ENCODE measurements around the gene STRA6.

STRA6 gene

GRCh38 chr15:74227968-74228722 lies 25.6 kb upstream of the STRA6 start:
- peaks cover 2 to 25% (median 19%) of the 10 kb centered on the region in 5 donors for H3K4me1 ChIP-seq (ENCODE audit: control insufficient read depth in 5 of 5, insufficient read depth in 5 of 5, low read length in 5 of 5)
- H3K9ac ChIP-seq (ENCODE audit: low read length in 5 of 5): peak overlapping the region in 1 of 5 donors; percentile 12
- H3K27me3 ChIP-seq (ENCODE audit: control insufficient read depth in 5 of 5, insufficient read depth in 4 of 5, low read length in 5 of 5): peaks cover 0 to 18% (median 4%) of the 10 kb centered on the region in 5 donors
- no peaks in the 10 kb centered on the region for H3K36me3 ChIP-seq (ENCODE audit: control insufficient read depth in 5 of 5, insufficient read depth in 5 of 5, low read length in 5 of 5)
- peak overlapping the region; percentile 61 for H3K27ac ChIP-seq (ENCODE audit: low read depth, low read length)
- peak overlapping the region in 3 of 5 donors; percentile 16 to 32 (median 22) for H3K4me3 ChIP-seq (ENCODE audit: low read depth in 1 of 5, low read length in 5 of 5)
- no peaks in the 10 kb centered on the region for H3K9me3 ChIP-seq (ENCODE audit: control insufficient read depth in 5 of 5, low read length in 5 of 5)

DNA sequence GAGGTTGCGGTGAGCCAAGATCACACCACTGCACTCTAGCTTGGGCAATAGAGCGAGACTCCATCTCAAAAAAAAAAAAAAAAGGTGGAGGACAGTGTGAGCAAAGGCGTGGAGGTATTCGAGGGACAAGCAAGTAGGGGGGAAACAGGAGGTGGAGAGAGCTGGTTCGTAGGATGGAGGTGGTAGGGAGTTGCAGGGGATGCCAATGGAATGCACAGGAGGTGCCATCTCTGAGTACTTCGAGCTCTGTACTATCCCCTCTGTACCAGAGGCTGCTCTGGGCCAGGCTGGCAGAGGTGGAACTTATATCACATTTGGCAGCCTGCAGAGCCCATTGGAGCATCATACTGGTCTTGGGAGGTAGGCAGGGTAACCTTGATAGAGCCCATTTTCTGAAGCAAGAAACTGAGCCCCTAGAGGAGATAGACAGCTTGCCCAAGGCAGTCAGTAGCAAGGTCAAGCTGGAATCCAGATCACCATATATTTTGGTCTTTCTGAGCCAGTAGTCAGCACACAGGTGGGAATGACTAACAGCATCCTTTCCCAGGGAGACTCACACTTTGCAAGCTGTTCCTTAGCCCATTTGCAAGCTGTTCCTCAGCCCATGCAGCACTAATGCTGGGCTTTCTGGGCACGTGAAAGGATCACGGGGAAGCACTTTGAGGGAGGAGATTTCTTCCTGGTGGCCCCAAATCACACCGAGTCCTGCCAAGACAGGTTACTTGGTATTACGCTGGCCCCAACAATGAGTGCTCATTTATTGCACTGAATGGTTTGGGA lies 24.4 kb upstream of the STRA6 start:
- no peak overlapping the region for H3K9ac ChIP-seq (ENCODE audit: low read length in 5 of 5)
- H3K4me1 ChIP-seq (ENCODE audit: control insufficient read depth in 5 of 5, insufficient read depth in 5 of 5, low read length in 5 of 5): peaks cover 2 to 25% (median 19%) of the 10 kb centered on the region in 5 donors
- H3K36me3 ChIP-seq (ENCODE audit: control insufficient read depth in 5 of 5, insufficient read depth in 5 of 5, low read length in 5 of 5): no peaks in the 10 kb centered on the region
- H3K27me3 ChIP-seq (ENCODE audit: control insufficient read depth in 5 of 5, insufficient read depth in 4 of 5, low read length in 5 of 5): peaks cover 3 to 20% (median 8%) of the 10 kb centered on the region in 5 donors
- H3K27ac ChIP-seq (ENCODE audit: low read depth, low read length): no peak overlapping the region
- H3K9me3 ChIP-seq (ENCODE audit: control insufficient read depth in 5 of 5, low read length in 5 of 5): no peaks in the 10 kb centered on the region
- no peak overlapping the region for H3K4me3 ChIP-seq (ENCODE audit: low read depth in 1 of 5, low read length in 5 of 5)

- no peak overlapping the region for H3K4me3 ChIP-seq (ENCODE audit: low read depth in 1 of 5, low read length in 5 of 5)
- no peaks in the 10 kb centered on the region for H3K36me3 ChIP-seq (ENCODE audit: control insufficient read depth in 5 of 5, insufficient read depth in 5 of 5, low read length in 5 of 5)
- no peaks in the 10 kb centered on the region for H3K9me3 ChIP-seq (ENCODE audit: control insufficient read depth in 5 of 5, low read length in 5 of 5)
- peaks cover 8 to 29% (median 16%) of the 10 kb centered on the region in 5 donors for H3K27me3 ChIP-seq (ENCODE audit: control insufficient read depth in 5 of 5, insufficient read depth in 4 of 5, low read length in 5 of 5)
- H3K4me1 ChIP-seq (ENCODE audit: control insufficient read depth in 5 of 5, insufficient read depth in 5 of 5, low read length in 5 of 5): peaks cover 2 to 29% (median 19%) of the 10 kb centered on the region in 5 donors
- H3K27ac ChIP-seq (ENCODE audit: low read depth, low read length): no peak overlapping the region
- no peak overlapping the region for H3K9ac ChIP-seq (ENCODE audit: low read length in 5 of 5)
Measured at GRCh38 chr15:74225928-74226327, 23.3 kb upstream of the STRA6 start.

- Histone ChIP-seq H3K27ac (ENCODE audit: low read depth, low read length) (no peak overlapping the region), H3K27me3 (ENCODE audit: control insufficient read depth in 5 of 5, insufficient read depth in 4 of 5, low read length in 5 of 5) (peaks cover 8 to 34% (median 19%) of the 10 kb centered on the region in 5 donors), H3K36me3 (ENCODE audit: control insufficient read depth in 5 of 5, insufficient read depth in 5 of 5, low read length in 5 of 5) (no peaks in the 10 kb centered on the region), H3K9ac (ENCODE audit: low read length in 5 of 5) (no peak overlapping the region), H3K9me3 (ENCODE audit: control insufficient read depth in 5 of 5, low read length in 5 of 5) (no peaks in the 10 kb centered on the region), H3K4me3 (ENCODE audit: low read depth in 1 of 5, low read length in 5 of 5) (no peak overlapping the region), H3K4me1 (ENCODE audit: control insufficient read depth in 5 of 5, insufficient read depth in 5 of 5, low read length in 5 of 5) (peaks cover 0 to 11% (median 3%) of the 10 kb centered on the region in 5 donors)
Measured at GRCh38 chr15:74222240-74223119, 19.9 kb upstream of the STRA6 start.

GRCh38 chr15:74221399-74222239 lies 19.0 kb upstream of the STRA6 start:
- Histone ChIP-seq H3K4me3 (ENCODE audit: low read depth in 1 of 5, low read length in 5 of 5) (no peak overlapping the region), H3K27ac (ENCODE audit: low read depth, low read length) (no peak overlapping the region), H3K9me3 (ENCODE audit: control insufficient read depth in 5 of 5, low read length in 5 of 5) (no peaks in the 10 kb centered on the region), H3K9ac (ENCODE audit: low read length in 5 of 5) (no peak overlapping the region), H3K27me3 (ENCODE audit: control insufficient read depth in 5 of 5, insufficient read depth in 4 of 5, low read length in 5 of 5) (peaks cover 8 to 34% (median 19%) of the 10 kb centered on the region in 5 donors), H3K36me3 (ENCODE audit: control insufficient read depth in 5 of 5, insufficient read depth in 5 of 5, low read length in 5 of 5) (no peaks in the 10 kb centered on the region), H3K4me1 (ENCODE audit: control insufficient read depth in 5 of 5, insufficient read depth in 5 of 5, low read length in 5 of 5) (peaks cover 0 to 11% (median 0%) of the 10 kb centered on the region in 5 donors)

- Histone ChIP-seq H3K27ac (ENCODE audit: low read depth, low read length) (no peak overlapping the region), H3K27me3 (ENCODE audit: control insufficient read depth in 5 of 5, insufficient read depth in 4 of 5, low read length in 5 of 5) (peaks cover 8 to 34% (median 19%) of the 10 kb centered on the region in 5 donors), H3K9ac (ENCODE audit: low read length in 5 of 5) (no peak overlapping the region), H3K9me3 (ENCODE audit: control insufficient read depth in 5 of 5, low read length in 5 of 5) (no peaks in the 10 kb centered on the region), H3K36me3 (ENCODE audit: control insufficient read depth in 5 of 5, insufficient read depth in 5 of 5, low read length in 5 of 5) (no peaks in the 10 kb centered on the region), H3K4me1 (ENCODE audit: control insufficient read depth in 5 of 5, insufficient read depth in 5 of 5, low read length in 5 of 5) (peaks cover 0 to 11% (median 0%) of the 10 kb centered on the region in 5 donors), H3K4me3 (ENCODE audit: low read depth in 1 of 5, low read length in 5 of 5) (no peak overlapping the region)
Measured at GRCh38 chr15:74220475-74221248, 18.1 kb upstream of the STRA6 start.

DNA sequence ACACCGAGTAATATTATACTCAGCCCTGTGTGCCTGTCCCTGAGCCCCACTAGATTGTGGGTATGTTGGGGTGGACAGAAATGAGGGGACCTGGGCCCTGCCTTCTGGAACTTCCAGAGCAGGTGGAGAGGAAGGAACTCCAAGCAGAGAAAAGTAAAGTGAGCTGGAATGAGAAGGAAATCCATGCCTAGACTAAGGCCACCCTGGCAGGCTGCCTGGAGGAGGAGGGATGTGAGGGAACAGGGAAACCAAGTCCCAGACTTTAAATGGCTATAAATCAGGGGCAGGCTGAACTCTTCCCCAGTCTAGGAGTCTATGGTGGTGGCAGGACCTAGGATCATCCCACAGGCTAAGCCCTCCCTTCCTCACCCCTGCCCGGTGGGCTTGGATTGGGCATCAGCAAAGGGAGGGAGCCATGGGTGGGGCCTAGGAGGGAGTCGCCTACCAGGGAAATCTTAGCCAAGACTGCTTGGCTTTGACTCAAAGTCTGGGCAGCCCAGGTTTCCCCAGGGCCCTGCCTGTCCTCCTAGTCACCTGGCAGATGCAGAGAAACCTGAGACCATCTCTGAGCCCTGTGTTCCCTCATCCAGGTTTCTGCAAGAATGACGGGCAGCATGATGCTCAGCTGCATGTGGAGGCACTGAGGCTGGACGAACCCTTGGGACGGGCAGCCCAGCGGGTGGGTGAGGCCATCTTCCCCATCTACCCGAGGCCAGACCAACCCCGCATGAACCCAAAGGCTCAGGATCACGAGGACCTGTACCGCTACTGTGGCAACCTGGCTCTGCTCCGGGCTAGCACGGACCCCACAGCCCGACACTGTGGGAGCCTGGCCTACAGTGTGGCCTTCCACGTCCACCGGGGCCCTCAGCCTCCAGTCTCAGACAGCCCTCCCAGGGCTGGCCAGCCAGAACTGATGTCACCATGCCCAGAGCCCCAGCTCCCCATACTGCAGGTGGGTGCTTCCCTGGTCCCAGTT lies 15.6 kb upstream of the STRA6 start:
- Histone ChIP-seq H3K27me3 (ENCODE audit: control insufficient read depth in 5 of 5, insufficient read depth in 4 of 5, low read length in 5 of 5) (peaks cover 15 to 33% (median 18%) of the 10 kb centered on the region in 5 donors), H3K9me3 (ENCODE audit: control insufficient read depth in 5 of 5, low read length in 5 of 5) (no peaks in the 10 kb centered on the region), H3K4me1 (ENCODE audit: control insufficient read depth in 5 of 5, insufficient read depth in 5 of 5, low read length in 5 of 5) (peaks cover 0 to 19% (median 2%) of the 10 kb centered on the region in 5 donors), H3K36me3 (ENCODE audit: control insufficient read depth in 5 of 5, insufficient read depth in 5 of 5, low read length in 5 of 5) (no peaks in the 10 kb centered on the region), H3K9ac (ENCODE audit: low read length in 5 of 5) (no peak overlapping the region), H3K4me3 (ENCODE audit: low read depth in 1 of 5, low read length in 5 of 5) (no peak overlapping the region), H3K27ac (ENCODE audit: low read depth, low read length) (no peak overlapping the region)

- H3K36me3 ChIP-seq (ENCODE audit: control insufficient read depth in 5 of 5, insufficient read depth in 5 of 5, low read length in 5 of 5): no peaks in the 10 kb centered on the region
- H3K4me3 ChIP-seq (ENCODE audit: low read depth in 1 of 5, low read length in 5 of 5): no peak overlapping the region
- peaks cover 12 to 26% (median 12%) of the 10 kb centered on the region in 5 donors for H3K27me3 ChIP-seq (ENCODE audit: control insufficient read depth in 5 of 5, insufficient read depth in 4 of 5, low read length in 5 of 5)
- H3K27ac ChIP-seq (ENCODE audit: low read depth, low read length): no peak overlapping the region
- peaks cover 0 to 19% (median 2%) of the 10 kb centered on the region in 5 donors for H3K4me1 ChIP-seq (ENCODE audit: control insufficient read depth in 5 of 5, insufficient read depth in 5 of 5, low read length in 5 of 5)
- H3K9me3 ChIP-seq (ENCODE audit: control insufficient read depth in 5 of 5, low read length in 5 of 5): no peaks in the 10 kb centered on the region
- H3K9ac ChIP-seq (ENCODE audit: low read length in 5 of 5): no peak overlapping the region
Measured at GRCh38 chr15:74216949-74217348, 14.4 kb upstream of the STRA6 start.

Measured in subcutaneous abdominal adipose tissue (tissue), 5 donors.